ENCODE measurements around the gene SIRPB1.
"Not testable (repeated sequence)": the region's sequence is repeated elsewhere in the genome, so short reads cannot be mapped to it uniquely, and the experiment has no call there.

SIRPB1 gene

GRCh38 chr20:1600736-1601135 lies 19.1 kb downstream of the SIRPB1 start:
- TF ChIP-seq, protein P1, sequence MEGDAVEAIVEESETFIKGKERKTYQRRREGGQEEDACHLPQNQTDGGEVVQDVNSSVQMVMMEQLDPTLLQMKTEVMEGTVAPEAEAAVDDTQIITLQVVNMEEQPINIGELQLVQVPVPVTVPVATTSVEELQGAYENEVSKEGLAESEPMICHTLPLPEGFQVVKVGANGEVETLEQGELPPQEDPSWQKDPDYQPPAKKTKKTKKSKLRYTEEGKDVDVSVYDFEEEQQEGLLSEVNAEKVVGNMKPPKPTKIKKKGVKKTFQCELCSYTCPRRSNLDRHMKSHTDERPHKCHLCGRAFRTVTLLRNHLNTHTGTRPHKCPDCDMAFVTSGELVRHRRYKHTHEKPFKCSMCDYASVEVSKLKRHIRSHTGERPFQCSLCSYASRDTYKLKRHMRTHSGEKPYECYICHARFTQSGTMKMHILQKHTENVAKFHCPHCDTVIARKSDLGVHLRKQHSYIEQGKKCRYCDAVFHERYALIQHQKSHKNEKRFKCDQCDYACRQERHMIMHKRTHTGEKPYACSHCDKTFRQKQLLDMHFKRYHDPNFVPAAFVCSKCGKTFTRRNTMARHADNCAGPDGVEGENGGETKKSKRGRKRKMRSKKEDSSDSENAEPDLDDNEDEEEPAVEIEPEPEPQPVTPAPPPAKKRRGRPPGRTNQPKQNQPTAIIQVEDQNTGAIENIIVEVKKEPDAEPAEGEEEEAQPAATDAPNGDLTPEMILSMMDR (conservative IDR thresholded peaks at IDR 0.05; ENCODE audit: low read depth, low read length), result no peak
- H3K4me3 ChIP-seq (ENCODE audit: low read depth, low read length), result no peak overlapping the region
- no peak for DNase-seq (ENCODE audit: low read depth)

DNA sequence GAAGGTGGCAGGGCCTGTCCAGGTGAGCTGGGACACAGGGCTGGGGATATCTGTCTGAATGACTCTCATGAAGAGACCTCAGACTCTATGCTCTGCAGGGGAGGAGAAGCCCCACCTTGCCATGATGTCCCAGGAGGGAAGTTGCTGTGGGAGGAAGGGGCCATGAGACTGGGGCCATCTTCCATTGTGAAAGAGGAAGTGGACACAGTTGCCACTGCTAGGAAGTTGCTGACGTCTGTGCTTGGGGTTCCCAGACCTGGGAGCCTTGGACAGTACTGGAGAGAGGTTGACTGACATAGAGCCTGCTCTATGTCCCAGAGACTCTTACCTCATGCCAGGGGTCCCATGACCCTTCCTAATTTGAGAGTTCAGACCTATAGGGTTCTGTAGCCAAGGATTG lies 24.5 kb downstream of the SIRPB1 start:
- DNase-seq (ENCODE audit: low read depth), result no peak
- TF ChIP-seq, protein P1 (conservative IDR thresholded peaks at IDR 0.05; ENCODE audit: low read depth, low read length), result no peak

GRCh38 chr20:1588533-1589460 lies 31.0 kb downstream of the SIRPB1 start:
- TF ChIP-seq, protein P1 (conservative IDR thresholded peaks at IDR 0.05; ENCODE audit: low read depth, low read length), result peak; percentile 21
- no peak overlapping the region for H3K4me3 ChIP-seq (ENCODE audit: low read depth, low read length)
- DNase-seq (ENCODE audit: low read depth), result peak; percentile 65

More for the DNA sequence above, 24.5 kb downstream of the SIRPB1 start:
- H3K4me3 ChIP-seq (ENCODE audit: low read depth, low read length), result no peak overlapping the region

DNA sequence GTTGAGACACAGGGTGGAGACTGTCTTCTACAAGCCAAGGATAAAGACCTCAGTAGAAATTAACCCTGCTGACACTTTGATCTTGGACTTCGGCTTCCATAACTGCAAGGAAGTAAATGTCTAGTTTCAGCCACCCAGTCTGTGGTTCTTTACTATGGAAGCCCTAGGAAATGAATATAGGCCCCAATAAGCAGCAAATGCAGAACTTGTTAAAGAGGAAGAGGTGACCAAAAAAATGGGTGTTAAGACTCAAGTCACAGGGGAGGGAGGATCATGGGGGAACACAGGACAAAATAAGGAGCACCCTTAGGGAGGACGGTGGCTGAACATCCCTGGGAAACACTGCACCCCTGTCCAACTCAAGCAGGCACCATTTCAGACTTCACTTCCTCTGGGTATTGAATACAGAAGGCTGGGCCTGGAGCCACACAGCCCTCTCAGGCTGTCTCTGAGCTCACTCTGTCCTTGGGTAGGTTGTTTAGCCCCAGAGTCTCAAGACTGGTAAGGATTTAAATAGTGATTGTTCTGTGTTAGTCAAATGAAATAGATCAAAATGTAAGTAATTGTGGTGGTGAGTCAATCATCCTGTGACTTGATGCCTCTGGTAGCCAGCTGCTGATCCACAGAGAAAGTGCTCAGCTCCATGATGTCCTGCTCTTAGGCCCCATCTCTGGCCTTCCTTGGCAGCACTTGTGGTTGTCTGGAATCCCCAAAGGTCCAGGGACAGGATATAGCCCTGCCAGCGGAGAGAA lies 31.9 kb downstream of the SIRPB1 start:
- no peak overlapping the region for H3K4me3 ChIP-seq (ENCODE audit: low read depth, low read length)
- DNase-seq (ENCODE audit: low read depth), result peak; percentile 17
- TF ChIP-seq, protein P1 (conservative IDR thresholded peaks at IDR 0.05; ENCODE audit: low read depth, low read length), result no peak

DNA sequence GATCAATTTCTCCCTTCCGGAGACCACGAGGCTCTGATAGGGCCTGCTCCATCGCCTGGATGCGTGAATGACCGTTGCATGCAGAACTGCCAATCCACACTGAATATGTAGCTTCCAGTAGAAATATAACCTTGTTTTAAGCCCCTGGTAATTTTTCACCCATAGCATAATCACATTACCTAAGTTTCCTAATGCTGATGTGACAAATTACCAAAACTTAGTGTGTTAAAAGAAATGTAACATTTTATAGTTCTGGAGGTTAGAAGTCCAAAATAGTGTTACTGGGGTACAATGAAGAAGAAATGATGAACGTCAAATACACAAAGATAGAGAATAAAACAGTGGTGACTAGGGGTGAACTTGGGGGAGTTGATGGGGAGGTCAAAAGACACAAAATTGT lies 40.3 kb downstream of the SIRPB1 start:
- TF ChIP-seq, protein P1 (conservative IDR thresholded peaks at IDR 0.05; ENCODE audit: low read depth, low read length), result no peak
- no peak for DNase-seq (ENCODE audit: low read depth)
- H3K4me3 ChIP-seq (ENCODE audit: low read depth, low read length), result no peak overlapping the region

- TF ChIP-seq, protein P1 (conservative IDR thresholded peaks at IDR 0.05; ENCODE audit: low read depth, low read length), result no peak
- DNase-seq (ENCODE audit: low read depth), result no peak
- no peak overlapping the region for H3K4me3 ChIP-seq (ENCODE audit: low read depth, low read length)
Measured at GRCh38 chr20:1577906-1578305, 41.9 kb downstream of the SIRPB1 start.

DNA sequence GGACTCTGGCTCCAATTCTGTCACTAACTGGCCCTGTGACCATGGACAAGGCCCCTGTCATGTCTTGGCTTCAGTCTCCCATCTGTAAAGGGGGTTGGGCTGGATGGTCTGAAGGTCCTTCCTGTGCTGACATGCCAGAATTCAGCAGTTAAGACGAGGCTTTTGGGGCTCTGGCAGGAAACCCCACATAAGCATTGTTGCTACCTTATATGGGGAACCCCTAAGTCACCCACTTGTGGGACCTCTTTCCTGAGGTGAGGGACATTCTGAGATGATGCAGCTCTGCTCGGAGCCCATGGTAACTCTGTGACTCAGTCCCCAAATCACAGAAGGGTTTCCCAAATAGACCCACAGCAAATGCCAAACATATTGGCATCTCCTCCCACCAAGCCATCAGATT lies 42.5 kb downstream of the SIRPB1 start:
- DNase-seq (ENCODE audit: low read depth); H3K4me3 ChIP-seq (ENCODE audit: low read depth, low read length): not testable (repeated sequence)
